Neural progenitor cell (in vitro differentiated cells): Measurements from ENCODE around the gene CLIC5. TPM values are rescaled to one million over a fixed set of nuclear protein-coding genes. Genes with fewer than 3 reads are reported as not detected.

Experiments used
- DNase-seq: peaks from one replicate; pipeline ENCODE4 v3.0.0-alpha.2; 2016; ENCODE audit warnings: low spot score
- H2AFZ ChIP-seq: fragments of 200-600 bp; sonication (generic); replicated peaks from 2 replicates; pipeline ENCODE4 v1.6.1; 2016; ENCODE audit warnings: antibody characterized with exemption
- H3F3A ChIP-seq: fragments of 200-600 bp; sonication (generic); 2 replicates; pipeline ENCODE4 v1.6.1; 2016; ENCODE audit warnings: antibody characterized with exemption, low read depth
- H3K27ac ChIP-seq: fragments of 200-600 bp; sonication (generic); 2 replicates; pipeline ENCODE4 v1.5.1; 2016; ENCODE audit warnings: mild to moderate bottlenecking
- H3K27me3 ChIP-seq: fragments of 200-600 bp; sonication (generic); 2 replicates; pipeline ENCODE4 v1.6.1; 2016; ENCODE audit warnings: mild to moderate bottlenecking, moderate library complexity
- H3K36me3 ChIP-seq: fragments of 200-600 bp; sonication (generic); 2 replicates; pipeline ENCODE4 v1.5.1; 2016
- H3K4me1 ChIP-seq: fragments of 200-600 bp; sonication (generic); 2 replicates; pipeline ENCODE4 v1.6.1; 2016; ENCODE audit warnings: mixed run types
- H3K4me2 ChIP-seq: fragments of 200-600 bp; sonication (generic); 2 replicates; pipeline ENCODE4 v1.6.1; 2016
- H3K4me3 ChIP-seq: fragments of 200-600 bp; sonication (generic); 2 replicates; pipeline ENCODE4 v1.5.1; 2016
- H3K79me2 ChIP-seq: fragments of 200-600 bp; sonication (generic); 2 replicates; pipeline ENCODE4 v1.6.1; 2016; ENCODE audit warnings: low read depth
- H3K9ac ChIP-seq: fragments of 200-600 bp; sonication (generic); 2 replicates; pipeline ENCODE4 v1.6.1; 2016
- H3K9me3 ChIP-seq: fragments of 200-600 bp; sonication (generic); 2 replicates; pipeline ENCODE4 v1.5.1; 2016; ENCODE audit warnings: low read depth
- H4K20me1 ChIP-seq: fragments of 200-600 bp; sonication (generic); 2 replicates; pipeline ENCODE4 v1.6.1; 2016; ENCODE audit warnings: low read depth
- H3K27ac Mint-ChIP-seq: 3 replicates; pipeline ENCODE4 v1.8.0; 2021; ENCODE audit warnings: mixed read lengths
- H3K27me3 Mint-ChIP-seq: 2 replicates; pipeline ENCODE4 v1.8.0; 2022; ENCODE audit warnings: low read depth, mild to moderate bottlenecking, inconsistent platforms, moderate library complexity, mixed read lengths; ENCODE audit not compliant: insufficient read depth
- H3K36me3 Mint-ChIP-seq: 3 replicates; pipeline ENCODE4 v1.8.0; 2021; ENCODE audit warnings: mixed read lengths
- H3K4me1 Mint-ChIP-seq: 3 replicates; pipeline ENCODE4 v1.8.0; 2021; ENCODE audit warnings: mixed read lengths
- H3K4me3 Mint-ChIP-seq: 3 replicates; pipeline ENCODE4 v1.8.0; 2021; ENCODE audit warnings: mild to moderate bottlenecking, moderate library complexity, mixed read lengths
- H3K9me3 Mint-ChIP-seq: 3 replicates; pipeline ENCODE4 v1.8.0; 2020; ENCODE audit warnings: mixed read lengths
- CTCF ChIP-seq: fragments of 200-600 bp; sonication (generic); IDR thresholded peaks from 2 replicates; pipeline ENCODE4 v1.5.1; 2017; ENCODE audit warnings: antibody characterized with exemption, mild to moderate bottlenecking
- EZH2 ChIP-seq: fragments of 200-600 bp; sonication (generic); IDR thresholded peaks from 2 replicates; pipeline ENCODE4 v1.6.1; 2017; ENCODE audit warnings: antibody characterized with exemption, mild to moderate bottlenecking, moderate library complexity
- EZH2phosphoT487 ChIP-seq: fragments of 200-600 bp; sonication (generic); IDR thresholded peaks from 2 replicates; pipeline ENCODE4 v1.6.1; 2017; ENCODE audit warnings: antibody characterized with exemption
- total RNA-seq: library from RNA; depleted of rRNA; stranded (reverse); fragments of >200 nt; gene quantifications from 2 replicates; pipeline ENCODE4 v1.2.3, GENCODE V29; 2015; ENCODE audit warnings: low replicate concordance

Gene CLIC5
- total RNA-seq, 1 donor from 2014 or later: not detected

- Histone ChIP-seq H3K27ac (no peak overlapping the region), H3F3A (no peaks in the 10 kb centered on the region), H3K27me3 (no peaks in the 10 kb centered on the region), H3K4me2 (no peak overlapping the region), H3K9me3 (no peaks in the 10 kb centered on the region), H2AFZ (no peak overlapping the region), H3K36me3 (no peaks in the 10 kb centered on the region), H3K4me1 (peaks cover 7% of the 10 kb centered on the region), H4K20me1 (no peaks in the 10 kb centered on the region), H3K79me2 (no peaks in the 10 kb centered on the region), H3K4me3 (no peak overlapping the region), H3K9ac (no peak overlapping the region)
- Mint-ChIP-seq H3K4me1 (no peaks in the 10 kb centered on the region), H3K9me3 (no peaks in the 10 kb centered on the region), H3K4me3 (no peak overlapping the region), H3K27ac (no peak overlapping the region), H3K36me3 (no peaks in the 10 kb centered on the region), H3K27me3 (no peaks in the 10 kb centered on the region)
- no peak for TF ChIP-seq EZH2
- TF ChIP-seq CTCF: no peak
- no peak for TF ChIP-seq EZH2phosphoT487
- DNase-seq: no peak
Observed at GRCh38 chr6:45987856-45988255, 27.8 kb downstream of the CLIC5 start.

- no peak overlapping the region for H3K4me2 ChIP-seq
- H3K27ac Mint-ChIP-seq: no peak overlapping the region
- H3K36me3 Mint-ChIP-seq: no peaks in the 10 kb centered on the region
- H3K9ac ChIP-seq: no peak overlapping the region
- no peak overlapping the region for H3K27ac ChIP-seq
- no peaks in the 10 kb centered on the region for H3K27me3 ChIP-seq
- no peaks in the 10 kb centered on the region for H3K27me3 Mint-ChIP-seq
- H3K36me3 ChIP-seq: no peaks in the 10 kb centered on the region
- H4K20me1 ChIP-seq: no peaks in the 10 kb centered on the region
- H3K4me1 Mint-ChIP-seq: no peaks in the 10 kb centered on the region
- no peaks in the 10 kb centered on the region for H3K9me3 Mint-ChIP-seq
- TF ChIP-seq CTCF (no peak), EZH2phosphoT487 (no peak), EZH2 (no peak)
- H3F3A ChIP-seq: no peaks in the 10 kb centered on the region
- no peak overlapping the region for H3K4me3 ChIP-seq
- H3K79me2 ChIP-seq: no peaks in the 10 kb centered on the region
- no peak overlapping the region for H2AFZ ChIP-seq
- H3K4me3 Mint-ChIP-seq: no peak overlapping the region
- H3K9me3 ChIP-seq: no peaks in the 10 kb centered on the region
- no peak for DNase-seq
- peaks cover 7% of the 10 kb centered on the region for H3K4me1 ChIP-seq
Observed at GRCh38 chr6:45986746-45987274, 28.9 kb downstream of the CLIC5 start.

GRCh38 chr6:45984788-45985425, 30.8 kb downstream of the CLIC5 start:
- no peaks in the 10 kb centered on the region for H3K9me3 ChIP-seq
- H3K4me2 ChIP-seq: no peak overlapping the region
- H3K36me3 ChIP-seq: no peaks in the 10 kb centered on the region
- H3K4me1 ChIP-seq: peaks cover 7% of the 10 kb centered on the region
- Mint-ChIP-seq H3K4me3 (no peak overlapping the region), H3K4me1 (no peaks in the 10 kb centered on the region), H3K27ac (no peak overlapping the region), H3K9me3 (no peaks in the 10 kb centered on the region), H3K36me3 (no peaks in the 10 kb centered on the region), H3K27me3 (no peaks in the 10 kb centered on the region)
- H2AFZ ChIP-seq: no peak overlapping the region
- H3F3A ChIP-seq: no peaks in the 10 kb centered on the region
- H3K9ac ChIP-seq: no peak overlapping the region
- H3K27me3 ChIP-seq: no peaks in the 10 kb centered on the region
- DNase-seq: no peak
- H4K20me1 ChIP-seq: no peaks in the 10 kb centered on the region
- H3K79me2 ChIP-seq: no peaks in the 10 kb centered on the region
- H3K4me3 ChIP-seq: no peak overlapping the region
- no peak for TF ChIP-seq EZH2
- no peak for TF ChIP-seq CTCF
- no peak for TF ChIP-seq EZH2phosphoT487
- H3K27ac ChIP-seq: no peak overlapping the region
